Measurements from ENCODE around the gene RARA.

RARA gene

GRCh38 chr17:40315206-40315605 lies 6.2 kb downstream of the RARA start:
- Histone ChIP-seq H3K4me2 (peak overlapping the region; percentile 86), H4K20me1 (ENCODE audit: insufficient read depth) (no peaks in the 10 kb centered on the region)

GRCh38 chr17:40315678-40316570 lies 6.9 kb downstream of the RARA start:
- H4K20me1 ChIP-seq (ENCODE audit: insufficient read depth): no peaks in the 10 kb centered on the region
- no peak overlapping the region for H3K4me3 ChIP-seq (IDR thresholded peaks at IDR 0.05; ENCODE audit: insufficient read depth, low read depth, low read length)
- H2AFZ ChIP-seq (ENCODE audit: low read depth): no peak overlapping the region
- no peak for TF ChIP-seq CTCF (conservative IDR thresholded peaks at IDR 0.05; ENCODE audit: low read depth, low read length)
- peaks cover 37% of the 10 kb centered on the region for H3K79me2 ChIP-seq (ENCODE audit: insufficient read depth, low read depth)
- peaks cover 76% of the 10 kb centered on the region for H3K4me1 ChIP-seq (ENCODE audit: low read depth, poor library complexity, severe bottlenecking)
- no peaks in the 10 kb centered on the region for H3K36me3 ChIP-seq (ENCODE audit: insufficient read depth)
- no peak overlapping the region for H3K9ac ChIP-seq
- peak overlapping the region; percentile 86 for H3K4me2 ChIP-seq
- no peaks in the 10 kb centered on the region for H3K27me3 ChIP-seq (ENCODE audit: insufficient read depth, low read depth)
- H3K27ac ChIP-seq: peak overlapping the region; percentile 40

More at GRCh38 chr17:40315206-40315605, 6.2 kb downstream of the RARA start:
- no peak overlapping the region for H2AFZ ChIP-seq (ENCODE audit: low read depth)
- peak overlapping the region; percentile 40 for H3K27ac ChIP-seq
- no peaks in the 10 kb centered on the region for H3K27me3 ChIP-seq (ENCODE audit: insufficient read depth, low read depth)
- peaks cover 76% of the 10 kb centered on the region for H3K4me1 ChIP-seq (ENCODE audit: low read depth, poor library complexity, severe bottlenecking)
- H3K79me2 ChIP-seq (ENCODE audit: insufficient read depth, low read depth): peaks cover 29% of the 10 kb centered on the region
- no peak overlapping the region for H3K4me3 ChIP-seq (IDR thresholded peaks at IDR 0.05; ENCODE audit: insufficient read depth, low read depth, low read length)
- H3K9ac ChIP-seq: no peak overlapping the region
- no peak for TF ChIP-seq CTCF (conservative IDR thresholded peaks at IDR 0.05; ENCODE audit: low read depth, low read length)
- H3K36me3 ChIP-seq (ENCODE audit: insufficient read depth): no peaks in the 10 kb centered on the region

GRCh38 chr17:40316571-40317344 lies 7.8 kb downstream of the RARA start:
- Histone ChIP-seq H3K27me3 (ENCODE audit: insufficient read depth, low read depth) (no peaks in the 10 kb centered on the region), H2AFZ (ENCODE audit: low read depth) (no peak overlapping the region), H3K27ac (no peak overlapping the region; the same call in 1 of the 2 replicates), H3K4me2 (peak overlapping the region; percentile 86), H4K20me1 (ENCODE audit: insufficient read depth) (no peaks in the 10 kb centered on the region), H3K4me3 (IDR thresholded peaks at IDR 0.05; ENCODE audit: insufficient read depth, low read depth, low read length) (no peak overlapping the region), H3K79me2 (ENCODE audit: insufficient read depth, low read depth) (peaks cover 45% of the 10 kb centered on the region), H3K9ac (no peak overlapping the region; the same call in 1 of the 2 replicates), H3K36me3 (ENCODE audit: insufficient read depth) (no peaks in the 10 kb centered on the region), H3K4me1 (ENCODE audit: low read depth, poor library complexity, severe bottlenecking) (peaks cover 74% of the 10 kb centered on the region)
- TF ChIP-seq CTCF (conservative IDR thresholded peaks at IDR 0.05; ENCODE audit: low read depth, low read length): no peak

- H4K20me1 ChIP-seq (ENCODE audit: insufficient read depth): no peaks in the 10 kb centered on the region
- TF ChIP-seq CTCF (conservative IDR thresholded peaks at IDR 0.05; ENCODE audit: low read depth, low read length): peak; percentile 65
- H2AFZ ChIP-seq (ENCODE audit: low read depth): peak overlapping the region; percentile 44; the same call in 1 of the 2 replicates
- peaks cover 51% of the 10 kb centered on the region for H3K79me2 ChIP-seq (ENCODE audit: insufficient read depth, low read depth)
- H3K27ac ChIP-seq: peak overlapping the region; percentile 93; the same call in 1 of the 2 replicates
- H3K4me3 ChIP-seq (IDR thresholded peaks at IDR 0.05; ENCODE audit: insufficient read depth, low read depth, low read length): no peak overlapping the region
- H3K27me3 ChIP-seq (ENCODE audit: insufficient read depth, low read depth): no peaks in the 10 kb centered on the region
- H3K36me3 ChIP-seq (ENCODE audit: insufficient read depth): no peaks in the 10 kb centered on the region
- peak overlapping the region; percentile 83; the same call in 1 of the 2 replicates for H3K9ac ChIP-seq
- peak overlapping the region; percentile 86 for H3K4me2 ChIP-seq
- H3K4me1 ChIP-seq (ENCODE audit: low read depth, poor library complexity, severe bottlenecking): peaks cover 71% of the 10 kb centered on the region
Observed at GRCh38 chr17:40317345-40317873, 8.4 kb downstream of the RARA start.

Measured in KMS-11 (cell line).